Measurements from ENCODE around the gene PCNX2. TPM values are rescaled to one million over a fixed set of nuclear protein-coding genes. Genes with fewer than 3 reads are reported as not detected.

PCNX2 gene
- total and polyA plus RNA-seq, 2 of the 8 experiments (the other 6 are each of a cell fraction or from before 2014, with no cell fraction given), result 46.1 to 57.6 TPM

DNA sequence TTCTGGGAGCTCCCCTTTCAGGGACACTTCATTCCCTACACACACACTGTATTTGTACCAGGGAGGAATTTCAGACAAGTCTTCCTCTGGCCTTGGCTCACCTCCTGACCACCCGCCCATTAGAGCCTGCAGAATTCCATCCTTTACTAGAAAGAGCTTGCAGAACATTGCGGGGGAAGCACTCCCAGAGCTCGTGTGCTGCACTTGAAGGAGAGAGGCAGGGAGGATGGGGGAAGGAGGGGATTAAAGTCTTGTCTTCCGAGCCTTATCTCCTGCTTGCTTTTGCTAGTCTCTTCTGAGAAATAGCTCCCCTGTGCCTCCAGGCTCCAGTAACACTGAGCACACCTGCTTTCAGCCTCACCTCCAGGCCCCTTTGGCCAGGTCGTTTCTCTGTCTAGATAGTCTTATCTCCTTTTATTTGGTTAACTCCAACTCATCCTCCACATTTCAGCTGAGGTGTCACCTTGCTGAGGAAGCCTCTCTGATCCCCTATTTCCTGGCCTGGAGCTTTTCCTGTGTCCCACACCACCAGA lies 62.0 kb downstream of the PCNX2 start (continued):
- TF ChIP-seq GABPA (IDR thresholded peaks at IDR 0.05; ENCODE audit: borderline replicate concordance, insufficient read depth, low read length) (no peak), SP4 (IDR thresholded peaks at IDR 0.05; ENCODE audit: low read length) (no peak), BRCA1 (IDR thresholded peaks at IDR 0.05; ENCODE audit: low read depth, low read length) (no peak), RXRA (IDR thresholded peaks at IDR 0.05; ENCODE audit: insufficient read depth, low read depth, low read length) (no peak)
